Activated T-helper 17 cell treated with anti-CD3 and anti-CD28 coated beads, Interleukin-2, amount 50 U/mL, for 72 hours (primary cell): ENCODE measurements around the gene TACC3. TPM values are rescaled to one million over a fixed set of nuclear protein-coding genes. Genes with fewer than 3 reads are reported as not detected.

Source experiments
- ATAC-seq: fragments of 150-1000 bp; cut with Tn5 transposase; replicated peaks from 2 replicates; pipeline ENCODE4 v1.10.0; 2021; ENCODE audit warnings: mild to moderate bottlenecking, moderate library complexity
- H3K27ac Mint-ChIP-seq: one replicate; pipeline ENCODE4 v1.8.0; 2022; ENCODE audit warnings: mixed read lengths
- H3K27me3 Mint-ChIP-seq: one replicate; pipeline ENCODE4 v1.8.0; 2022; ENCODE audit warnings: mixed read lengths
- H3K36me3 Mint-ChIP-seq: one replicate; pipeline ENCODE4 v1.8.0; 2022; ENCODE audit warnings: low read depth, mild to moderate bottlenecking, mixed read lengths
- H3K4me1 Mint-ChIP-seq: one replicate; pipeline ENCODE4 v1.8.0; 2022; ENCODE audit warnings: mixed read lengths
- H3K4me3 Mint-ChIP-seq: one replicate; pipeline ENCODE4 v1.8.0; 2022; ENCODE audit warnings: mild to moderate bottlenecking, mixed read lengths
- H3K9me3 Mint-ChIP-seq: one replicate; pipeline ENCODE4 v1.8.0; 2022; ENCODE audit warnings: mixed read lengths
- total RNA-seq, 2 donors: library from RNA; stranded (reverse); gene quantifications; one replicate each; pipeline ENCODE4 v1.2.3, GENCODE V29; 2022

Gene TACC3
- total RNA-seq, 2 donors from 2014 or later = 151 to 204 TPM

DNA sequence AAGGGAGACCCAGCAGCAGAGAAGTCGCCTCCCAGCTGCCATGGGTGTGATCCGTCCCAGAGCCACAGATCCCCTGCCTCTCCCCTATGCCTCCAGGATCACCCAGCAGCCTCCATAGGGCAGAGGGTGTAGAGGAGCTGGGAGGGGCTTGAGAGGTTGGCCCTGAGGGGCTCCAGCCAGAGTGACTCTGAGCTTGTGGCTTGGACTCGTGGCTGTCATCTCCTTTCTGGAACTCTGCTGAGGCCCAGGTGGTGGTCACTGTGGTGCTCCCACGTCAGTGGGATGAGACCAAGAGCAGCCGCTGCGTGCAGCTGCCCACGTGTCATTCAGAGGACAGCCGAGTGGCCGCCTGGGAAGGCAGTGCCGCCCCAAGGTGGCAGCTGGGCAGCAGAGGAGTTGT is 4.2 kb downstream of the TACC3 start:
- H3K4me3 Mint-ChIP-seq = peak overlapping the region; percentile 98
- H3K36me3 Mint-ChIP-seq = peaks cover 86% of the 10 kb centered on the region
- H3K27me3 Mint-ChIP-seq = no peaks in the 10 kb centered on the region
- no peak for ATAC-seq
- H3K4me1 Mint-ChIP-seq = peaks cover 29% of the 10 kb centered on the region
- no peak overlapping the region for H3K27ac Mint-ChIP-seq
- no peaks in the 10 kb centered on the region for H3K9me3 Mint-ChIP-seq

DNA sequence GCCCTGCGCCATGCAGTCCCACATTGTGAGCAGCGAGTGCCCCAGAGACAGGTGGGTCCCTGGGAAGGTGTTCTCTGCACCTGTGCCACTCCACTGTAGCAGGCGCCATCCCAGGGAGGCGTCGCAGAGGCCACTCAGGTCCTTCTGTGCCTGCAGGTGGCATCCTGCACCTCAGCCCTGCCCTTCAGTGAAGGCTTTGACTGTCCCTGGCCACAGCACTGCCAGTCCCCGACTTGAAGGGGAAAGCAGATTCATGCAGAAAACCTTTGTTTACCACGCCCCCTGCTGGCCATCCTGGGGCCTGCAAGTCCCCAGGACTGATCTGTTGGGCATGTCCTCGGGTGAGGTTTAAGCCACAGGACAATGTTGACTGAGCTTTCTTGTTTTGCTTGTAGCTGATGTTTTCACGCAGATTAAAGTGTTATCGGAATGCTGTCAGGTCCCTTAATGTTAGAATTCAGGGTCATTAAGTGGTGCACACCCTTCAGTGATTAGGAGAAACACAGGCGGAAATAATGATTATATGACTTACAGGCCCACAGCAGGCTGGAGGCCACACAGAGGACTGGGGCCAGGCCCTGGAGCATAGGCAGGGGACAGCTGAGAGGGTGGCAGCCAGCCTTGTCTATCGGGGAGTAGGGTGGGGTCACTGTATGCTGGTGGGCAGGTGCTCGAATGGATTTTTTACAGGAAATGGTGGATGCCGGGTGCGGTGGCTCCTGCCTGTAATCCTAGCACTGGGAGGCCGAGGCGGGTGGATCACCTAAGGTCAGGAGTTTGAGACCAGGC is 5.0 kb downstream of the TACC3 start:
- Mint-ChIP-seq H3K4me1 (peaks cover 29% of the 10 kb centered on the region), H3K27ac (peak overlapping the region; percentile 81), H3K9me3 (no peaks in the 10 kb centered on the region), H3K27me3 (no peaks in the 10 kb centered on the region), H3K36me3 (peaks cover 94% of the 10 kb centered on the region), H3K4me3 (peak overlapping the region; percentile 46)
- ATAC-seq = peak; percentile 33

DNA sequence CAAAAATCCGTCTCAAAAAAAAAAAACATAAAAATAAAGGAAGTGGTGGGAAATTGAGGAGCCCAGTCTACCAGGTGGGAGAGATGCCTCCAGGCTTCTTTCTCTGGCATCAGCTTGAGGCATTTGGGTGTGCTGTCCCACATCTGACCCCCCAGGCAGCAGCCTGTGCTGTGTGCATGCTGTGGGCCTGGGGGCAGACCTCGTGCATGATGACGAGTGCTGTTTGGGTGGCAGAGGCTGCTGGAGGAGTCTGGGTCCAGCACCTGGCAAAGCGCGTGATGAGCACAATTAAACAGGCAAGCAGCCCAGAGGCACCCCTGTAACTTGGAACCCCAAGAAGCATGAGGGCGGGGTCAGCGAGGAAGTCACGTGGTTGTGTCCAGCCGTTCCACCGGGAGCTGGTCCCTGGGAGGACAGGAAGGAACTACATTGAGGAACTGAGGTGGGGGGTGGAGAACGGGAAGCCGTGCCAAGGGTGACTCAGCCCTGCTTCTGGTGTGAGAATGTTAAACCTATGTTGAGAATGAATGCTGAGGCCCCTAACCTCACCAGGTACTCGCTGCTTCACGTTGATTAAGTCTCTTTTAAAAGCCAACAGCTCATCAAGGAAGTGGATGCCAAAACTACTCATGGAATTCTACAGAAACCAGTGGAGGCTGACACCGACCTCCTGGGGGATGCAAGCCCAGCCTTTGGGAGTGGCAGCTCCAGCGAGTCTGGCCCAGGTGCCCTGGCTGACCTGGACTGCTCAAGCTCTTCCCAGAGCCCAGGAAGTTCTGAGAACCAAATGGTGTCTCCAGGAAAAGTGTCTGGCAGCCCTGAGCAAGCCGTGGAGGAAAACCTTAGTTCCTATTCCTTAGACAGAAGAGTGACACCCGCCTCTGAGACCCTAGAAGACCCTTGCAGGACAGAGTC is 6.1 kb downstream of the TACC3 start:
- Mint-ChIP-seq H3K36me3 (peaks cover 97% of the 10 kb centered on the region), H3K27me3 (no peaks in the 10 kb centered on the region), H3K4me1 (peaks cover 29% of the 10 kb centered on the region), H3K4me3 (no peak overlapping the region), H3K9me3 (no peaks in the 10 kb centered on the region), H3K27ac (peak overlapping the region; percentile 81)
- ATAC-seq = no peak

DNA sequence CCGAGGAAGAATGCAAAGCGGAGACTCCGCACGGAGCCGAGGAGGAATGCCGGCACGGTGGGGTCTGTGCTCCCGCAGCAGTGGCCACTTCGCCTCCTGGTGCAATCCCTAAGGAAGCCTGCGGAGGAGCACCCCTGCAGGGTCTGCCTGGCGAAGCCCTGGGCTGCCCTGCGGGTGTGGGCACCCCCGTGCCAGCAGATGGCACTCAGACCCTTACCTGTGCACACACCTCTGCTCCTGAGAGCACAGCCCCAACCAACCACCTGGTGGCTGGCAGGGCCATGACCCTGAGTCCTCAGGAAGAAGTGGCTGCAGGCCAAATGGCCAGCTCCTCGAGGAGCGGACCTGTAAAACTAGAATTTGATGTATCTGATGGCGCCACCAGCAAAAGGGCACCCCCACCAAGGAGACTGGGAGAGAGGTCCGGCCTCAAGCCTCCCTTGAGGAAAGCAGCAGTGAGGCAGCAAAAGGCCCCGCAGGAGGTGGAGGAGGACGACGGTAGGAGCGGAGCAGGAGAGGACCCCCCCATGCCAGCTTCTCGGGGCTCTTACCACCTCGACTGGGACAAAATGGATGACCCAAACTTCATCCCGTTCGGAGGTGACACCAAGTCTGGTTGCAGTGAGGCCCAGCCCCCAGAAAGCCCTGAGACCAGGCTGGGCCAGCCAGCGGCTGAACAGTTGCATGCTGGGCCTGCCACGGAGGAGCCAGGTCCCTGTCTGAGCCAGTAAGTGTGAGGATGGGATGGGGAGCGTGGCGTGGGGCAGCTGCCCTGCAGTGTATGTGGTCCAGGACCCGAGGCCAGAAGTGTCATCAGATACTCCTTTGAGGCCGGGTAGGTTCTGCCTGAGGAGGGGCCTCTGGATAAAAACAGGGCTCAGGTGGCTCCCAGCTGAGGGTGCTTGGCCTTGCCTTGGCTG is 7.0 kb downstream of the TACC3 start:
- ATAC-seq = no peak
- H3K9me3 Mint-ChIP-seq = no peaks in the 10 kb centered on the region
- H3K36me3 Mint-ChIP-seq = peaks cover 97% of the 10 kb centered on the region
- H3K4me3 Mint-ChIP-seq = no peak overlapping the region
- H3K27ac Mint-ChIP-seq = no peak overlapping the region
- H3K27me3 Mint-ChIP-seq = no peaks in the 10 kb centered on the region
- H3K4me1 Mint-ChIP-seq = peaks cover 19% of the 10 kb centered on the region

DNA sequence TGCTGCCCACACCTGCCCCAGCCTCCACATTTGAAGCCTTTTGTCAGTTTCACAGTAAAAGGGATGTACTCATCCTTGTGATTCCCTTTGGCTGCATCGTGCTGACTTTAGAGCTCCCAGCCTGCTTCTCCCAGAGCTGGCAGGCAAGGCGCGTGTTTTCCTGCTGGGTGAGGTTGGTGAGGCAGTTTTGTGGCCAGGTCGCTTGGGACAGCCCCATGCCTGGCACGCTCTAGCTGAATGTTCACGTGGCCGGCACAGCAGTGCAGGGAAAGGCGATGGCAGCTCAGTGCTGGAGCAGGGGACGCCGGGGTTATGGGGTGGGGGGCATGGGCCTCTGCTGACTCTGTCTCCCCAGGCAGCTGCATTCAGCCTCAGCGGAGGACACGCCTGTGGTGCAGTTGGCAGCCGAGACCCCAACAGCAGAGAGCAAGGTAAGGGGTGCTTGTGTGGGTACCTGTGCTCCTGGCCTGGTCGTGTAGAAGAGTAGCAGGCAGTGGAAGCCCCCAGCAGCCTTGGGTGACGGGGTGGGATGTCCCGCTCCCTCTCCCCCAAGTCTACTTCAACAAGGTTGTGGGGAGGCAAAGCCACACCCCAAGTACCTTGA is 9.3 kb downstream of the TACC3 start:
- H3K9me3 Mint-ChIP-seq = no peaks in the 10 kb centered on the region
- H3K4me3 Mint-ChIP-seq = peak overlapping the region; percentile 31
- H3K4me1 Mint-ChIP-seq = peaks cover 12% of the 10 kb centered on the region
- ATAC-seq = no peak
- H3K27ac Mint-ChIP-seq = peak overlapping the region; percentile 48
- peaks cover 97% of the 10 kb centered on the region for H3K36me3 Mint-ChIP-seq
- no peaks in the 10 kb centered on the region for H3K27me3 Mint-ChIP-seq

DNA sequence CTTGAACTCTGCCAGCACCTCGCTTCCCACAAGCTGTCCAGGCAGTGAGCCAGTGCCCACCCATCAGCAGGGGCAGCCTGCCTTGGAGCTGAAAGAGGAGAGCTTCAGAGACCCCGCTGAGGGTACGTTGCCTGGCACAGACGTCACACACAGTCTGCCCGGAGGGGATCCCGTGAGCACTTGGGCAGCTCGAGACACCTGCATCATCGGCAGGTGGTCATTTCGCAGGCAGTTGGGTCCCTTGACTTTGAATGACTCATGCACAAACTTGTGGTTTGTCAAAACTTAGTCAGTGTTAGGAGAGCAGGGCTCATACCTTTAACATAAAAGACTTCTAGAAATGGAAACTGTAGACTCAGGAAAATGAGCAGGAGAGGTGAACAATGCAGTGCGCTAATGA is 9.9 kb downstream of the TACC3 start:
- peaks cover 97% of the 10 kb centered on the region for H3K36me3 Mint-ChIP-seq
- H3K9me3 Mint-ChIP-seq = no peaks in the 10 kb centered on the region
- H3K4me1 Mint-ChIP-seq = peaks cover 11% of the 10 kb centered on the region
- no peaks in the 10 kb centered on the region for H3K27me3 Mint-ChIP-seq
- H3K27ac Mint-ChIP-seq = peak overlapping the region; percentile 48
- peak; percentile 94 for ATAC-seq
- peak overlapping the region; percentile 31 for H3K4me3 Mint-ChIP-seq

DNA sequence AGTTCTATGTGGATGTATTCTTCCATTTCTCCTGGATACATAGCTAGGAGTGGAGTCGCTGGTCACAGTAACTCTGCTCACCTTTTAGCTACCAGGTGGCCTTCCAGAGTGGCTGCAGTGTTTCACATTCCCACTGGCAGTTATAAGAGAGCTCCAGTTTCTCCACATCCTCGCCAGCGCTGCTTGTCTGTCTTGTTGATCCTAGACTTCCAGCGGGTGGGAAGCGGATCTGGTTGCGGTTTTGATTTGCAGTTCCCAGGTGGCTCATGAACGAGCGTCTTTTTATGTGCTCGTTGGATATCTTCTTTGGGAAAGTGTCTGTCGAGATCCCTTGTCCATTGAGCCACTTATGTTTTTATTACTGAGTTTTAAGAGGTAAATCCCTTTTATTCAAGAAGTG is 11.6 kb downstream of the TACC3 start:
- no peak for ATAC-seq
- Mint-ChIP-seq H3K9me3 (no peaks in the 10 kb centered on the region), H3K4me1 (peaks cover 6% of the 10 kb centered on the region), H3K36me3 (peaks cover 97% of the 10 kb centered on the region), H3K4me3 (no peak overlapping the region), H3K27me3 (no peaks in the 10 kb centered on the region), H3K27ac (no peak overlapping the region)

DNA sequence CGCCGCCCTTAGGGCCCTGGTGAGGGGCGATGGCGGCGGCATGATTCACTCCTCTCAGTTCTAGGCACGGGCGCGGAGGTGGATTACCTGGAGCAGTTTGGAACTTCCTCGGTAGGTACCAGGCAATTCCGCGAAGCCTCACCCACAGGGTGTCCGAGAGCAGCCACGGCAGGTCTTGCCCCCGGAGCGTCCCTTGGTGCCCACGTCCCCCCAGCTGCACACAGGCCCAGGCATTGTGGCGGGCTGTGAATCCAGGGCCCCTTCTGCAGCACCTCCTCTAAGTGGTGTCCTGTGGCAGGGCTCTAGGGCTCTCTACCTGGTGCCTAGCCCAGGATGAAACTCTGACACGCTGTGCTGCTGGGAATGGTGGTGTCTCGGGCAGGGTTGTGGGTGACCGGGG is 13.9 kb downstream of the TACC3 start:
- no peak for ATAC-seq
- no peaks in the 10 kb centered on the region for H3K9me3 Mint-ChIP-seq
- no peaks in the 10 kb centered on the region for H3K27me3 Mint-ChIP-seq
- no peaks in the 10 kb centered on the region for H3K4me1 Mint-ChIP-seq
- no peak overlapping the region for H3K4me3 Mint-ChIP-seq
- H3K27ac Mint-ChIP-seq = no peak overlapping the region
- H3K36me3 Mint-ChIP-seq = peaks cover 98% of the 10 kb centered on the region

DNA sequence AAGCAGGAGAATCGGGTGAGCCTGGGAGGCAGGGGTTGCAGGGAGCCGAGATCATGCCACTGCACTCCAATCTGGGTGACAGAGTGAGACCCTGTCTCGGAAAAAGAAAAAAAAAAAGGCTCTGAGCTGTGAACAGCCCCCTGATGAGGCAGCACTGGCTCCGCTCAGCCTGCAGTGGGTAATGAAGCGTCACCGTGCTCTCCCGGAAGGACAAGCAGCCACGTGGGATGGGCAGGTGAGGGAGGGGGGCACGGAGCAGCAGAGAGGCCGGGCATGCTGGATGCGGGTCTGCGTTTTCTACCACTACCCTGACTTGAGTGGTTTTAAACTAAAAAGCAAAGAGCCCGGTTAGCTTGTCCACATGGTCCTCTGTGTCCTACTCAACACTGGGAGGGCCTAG is 15.5 kb downstream of the TACC3 start:
- no peaks in the 10 kb centered on the region for H3K27me3 Mint-ChIP-seq
- peaks cover 99% of the 10 kb centered on the region for H3K36me3 Mint-ChIP-seq
- no peak for ATAC-seq
- no peak overlapping the region for H3K27ac Mint-ChIP-seq
- H3K4me1 Mint-ChIP-seq = no peaks in the 10 kb centered on the region
- H3K9me3 Mint-ChIP-seq = no peaks in the 10 kb centered on the region
- no peak overlapping the region for H3K4me3 Mint-ChIP-seq

DNA sequence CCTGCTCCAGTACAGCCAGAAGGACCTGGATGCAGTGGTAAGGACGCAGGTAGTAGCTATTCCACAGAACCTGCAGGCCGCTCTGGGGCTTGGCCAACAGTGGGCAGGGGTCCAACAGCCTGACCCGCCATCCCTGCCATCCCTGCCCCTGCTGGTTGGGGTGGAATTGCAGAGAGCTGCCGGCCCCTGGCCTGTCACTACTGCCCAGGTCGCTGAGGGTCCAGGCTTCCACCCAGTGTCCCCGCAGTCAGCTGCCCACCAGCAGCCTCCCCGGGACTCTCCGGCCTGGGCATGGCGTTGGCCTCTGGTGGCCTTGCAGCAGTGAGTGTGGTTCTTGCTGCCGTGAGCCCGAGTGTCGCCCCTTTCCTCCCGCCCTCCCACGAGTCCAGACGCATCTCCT is 16.3 kb downstream of the TACC3 start:
- Mint-ChIP-seq H3K36me3 (peaks cover 100% of the 10 kb centered on the region), H3K27ac (no peak overlapping the region), H3K27me3 (no peaks in the 10 kb centered on the region), H3K9me3 (no peaks in the 10 kb centered on the region), H3K4me3 (no peak overlapping the region), H3K4me1 (no peaks in the 10 kb centered on the region)
- ATAC-seq = no peak

DNA sequence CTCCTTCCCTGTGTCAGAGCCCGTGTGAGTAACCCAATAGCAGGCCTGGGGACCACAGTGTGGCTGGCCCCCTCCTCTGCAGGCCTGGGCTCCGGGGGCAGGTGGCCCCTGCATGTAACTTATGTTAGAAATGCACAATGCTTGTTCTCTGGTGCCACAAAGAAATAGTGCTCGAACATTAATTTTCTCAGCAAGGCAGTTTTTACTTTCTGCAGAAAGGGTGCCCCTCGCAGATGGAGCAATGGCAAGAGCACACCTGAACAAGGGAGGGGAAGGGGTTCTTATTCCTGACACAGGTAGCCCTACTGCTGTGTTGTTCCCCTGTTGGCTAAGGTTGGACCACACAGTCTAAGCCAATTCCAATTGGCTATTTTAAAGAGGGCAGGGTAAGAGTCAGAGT is 17.1 kb downstream of the TACC3 start:
- peaks cover 100% of the 10 kb centered on the region for H3K36me3 Mint-ChIP-seq
- ATAC-seq = no peak
- H3K27me3 Mint-ChIP-seq = no peaks in the 10 kb centered on the region
- no peaks in the 10 kb centered on the region for H3K9me3 Mint-ChIP-seq
- no peaks in the 10 kb centered on the region for H3K4me1 Mint-ChIP-seq
- H3K4me3 Mint-ChIP-seq = no peak overlapping the region
- H3K27ac Mint-ChIP-seq = no peak overlapping the region

DNA sequence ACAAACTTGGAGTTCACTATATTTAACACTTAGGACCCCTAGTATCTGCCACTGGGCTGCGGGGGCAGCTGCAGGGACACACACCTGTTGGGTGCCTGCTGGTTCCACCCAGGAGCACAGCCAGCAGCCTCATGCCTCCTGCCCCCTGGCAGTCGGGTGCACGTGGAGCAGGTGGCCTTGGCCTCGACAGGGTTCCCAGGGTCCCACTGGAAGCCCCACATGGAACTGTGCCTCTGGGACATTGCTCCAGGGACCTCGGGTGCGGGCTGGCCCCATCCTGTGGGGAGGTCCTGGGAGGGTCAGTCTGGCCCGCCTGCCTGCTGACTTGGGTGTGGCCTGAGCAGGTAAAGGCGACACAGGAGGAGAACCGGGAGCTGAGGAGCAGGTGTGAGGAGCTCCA is 18.0 kb downstream of the TACC3 start:
- ATAC-seq = no peak
- peaks cover 100% of the 10 kb centered on the region for H3K36me3 Mint-ChIP-seq
- no peak overlapping the region for H3K4me3 Mint-ChIP-seq
- H3K27me3 Mint-ChIP-seq = no peaks in the 10 kb centered on the region
- H3K4me1 Mint-ChIP-seq = no peaks in the 10 kb centered on the region
- H3K9me3 Mint-ChIP-seq = no peaks in the 10 kb centered on the region
- no peak overlapping the region for H3K27ac Mint-ChIP-seq

DNA sequence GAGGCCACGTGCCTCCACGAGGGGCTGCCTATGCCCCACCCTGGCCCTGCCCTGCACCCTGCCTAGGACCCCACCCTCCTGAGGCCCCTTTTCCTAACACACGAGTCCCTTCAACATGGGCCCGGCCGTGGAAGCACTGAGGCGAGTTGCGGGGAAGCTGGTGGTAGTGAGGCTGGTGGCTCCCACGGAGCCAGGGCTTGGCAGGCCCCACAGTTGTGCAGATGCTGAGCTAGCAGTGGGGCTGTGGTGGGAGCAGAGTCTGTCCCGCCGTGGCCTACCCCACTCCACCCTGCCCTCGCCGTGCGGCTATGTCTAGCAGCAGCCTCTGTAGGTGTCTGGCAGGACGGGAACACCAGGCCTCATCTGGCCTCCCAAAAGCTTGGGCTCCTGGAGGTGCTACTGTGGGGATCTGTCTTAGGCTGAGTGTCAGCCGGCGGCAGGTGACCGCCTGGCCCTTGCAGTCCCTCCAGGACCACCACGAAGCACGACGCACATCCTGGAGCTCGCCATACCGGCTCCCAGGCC is 18.8 kb downstream of the TACC3 start:
- no peaks in the 10 kb centered on the region for H3K27me3 Mint-ChIP-seq
- H3K36me3 Mint-ChIP-seq = peaks cover 100% of the 10 kb centered on the region
- no peak overlapping the region for H3K4me3 Mint-ChIP-seq
- no peak overlapping the region for H3K27ac Mint-ChIP-seq
- H3K9me3 Mint-ChIP-seq = no peaks in the 10 kb centered on the region
- H3K4me1 Mint-ChIP-seq = no peaks in the 10 kb centered on the region
- no peak for ATAC-seq

DNA sequence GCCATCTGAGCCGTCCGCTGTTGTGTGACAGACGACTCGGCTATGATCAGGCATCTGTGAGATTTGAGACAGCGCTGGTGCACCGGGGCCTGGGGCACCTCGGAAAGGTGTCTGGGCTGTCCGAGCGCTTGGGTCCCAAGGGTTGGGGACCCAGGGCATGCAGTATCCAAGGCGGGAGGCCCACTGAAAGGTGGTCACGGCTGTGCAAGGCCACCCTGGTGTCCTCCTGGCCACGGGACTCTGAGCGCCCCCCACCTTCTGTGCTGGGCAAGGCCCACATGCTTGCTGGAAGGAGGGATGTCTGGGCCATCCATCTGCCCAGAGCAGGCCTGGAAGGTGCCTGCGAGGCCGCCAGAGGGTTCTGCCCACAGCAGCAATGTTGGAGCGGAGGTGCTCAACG is 19.9 kb downstream of the TACC3 start:
- Mint-ChIP-seq H3K4me1 (no peaks in the 10 kb centered on the region), H3K4me3 (no peak overlapping the region), H3K27ac (no peak overlapping the region), H3K36me3 (peaks cover 92% of the 10 kb centered on the region), H3K27me3 (no peaks in the 10 kb centered on the region), H3K9me3 (no peaks in the 10 kb centered on the region)
- ATAC-seq = no peak
